ENCODE data around the gene TAF5L. TPM values are rescaled to one million over a fixed set of nuclear protein-coding genes. Genes with fewer than 3 reads are reported as not detected.

TAF5L gene
- total and polyA plus RNA-seq, 2 donors: 11.3 to 13.4 TPM

DNA sequence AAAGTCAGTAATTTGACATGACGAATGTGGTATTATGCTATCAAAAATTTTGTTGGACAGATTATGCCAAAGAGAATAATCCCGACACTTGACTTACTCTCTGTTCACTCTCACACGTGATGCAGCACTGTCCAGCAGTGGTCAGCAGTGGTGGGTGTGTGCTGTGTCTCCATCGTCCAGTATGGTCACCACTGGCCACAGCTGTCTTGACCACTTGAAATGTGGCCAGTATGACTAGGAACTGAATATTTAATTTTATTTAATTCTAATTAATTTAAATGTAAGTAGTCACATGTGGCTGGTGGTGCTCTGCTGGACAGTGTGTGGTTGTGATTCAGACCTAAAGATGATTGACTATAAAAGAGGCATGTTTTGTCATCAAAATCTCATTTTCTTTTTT lies 24.1 kb upstream of the TAF5L start:
- Histone ChIP-seq H3K4me1 (ENCODE audit: control insufficient read depth in 2 of 2, insufficient read depth in 2 of 2, low read length in 2 of 2) (no peaks in the 10 kb centered on the region), H3K27ac (ENCODE audit: low read depth in 1 of 2, low read length in 1 of 2) (no peak overlapping the region), H3K36me3 (ENCODE audit: control insufficient read depth in 2 of 2, insufficient read depth in 2 of 2, low read length in 1 of 2) (peaks cover 42 to 78% of the 10 kb centered on the region in 2 donors), H3K27me3 (ENCODE audit: control insufficient read depth in 2 of 2, insufficient read depth in 1 of 2, low read length in 1 of 2) (no peaks in the 10 kb centered on the region), H3K9me3 (ENCODE audit: control insufficient read depth in 2 of 2, insufficient read depth in 1 of 2, low read length in 1 of 2) (no peaks in the 10 kb centered on the region), H3K4me3 (ENCODE audit: low read length in 2 of 2) (no peak overlapping the region)
- 98% methylated on average over 4 of the region's 4 CpGs for WGBS
- no peak for DNase-seq (ENCODE audit: low read depth in 6 of 9, low spot score in 9 of 9)

DNA sequence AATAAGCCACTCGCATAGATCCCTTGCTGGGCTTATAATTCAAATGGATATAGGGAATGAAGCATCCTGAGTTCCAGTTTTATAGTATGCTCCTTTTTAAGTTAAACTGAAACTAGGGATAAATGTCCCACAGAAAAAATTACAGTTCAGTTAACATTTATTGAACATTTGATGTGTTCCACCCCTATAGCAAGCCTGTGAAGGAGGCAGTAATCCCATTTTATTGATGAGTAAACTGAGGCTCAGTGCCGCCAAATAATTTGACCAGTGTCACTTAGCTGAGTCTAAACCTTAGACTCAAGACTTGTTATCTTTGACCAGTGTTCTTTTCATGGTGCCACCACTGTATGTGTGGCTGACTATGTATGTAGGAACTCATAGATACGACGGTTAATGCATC lies 22.5 kb upstream of the TAF5L start:
- H3K27me3 ChIP-seq (ENCODE audit: control insufficient read depth in 2 of 2, insufficient read depth in 1 of 2, low read length in 1 of 2): no peaks in the 10 kb centered on the region
- DNase-seq (ENCODE audit: low read depth in 6 of 9, low spot score in 9 of 9): no peak
- 99% methylated on average over 4 of the region's 4 CpGs for WGBS
- H3K36me3 ChIP-seq (ENCODE audit: control insufficient read depth in 2 of 2, insufficient read depth in 2 of 2, low read length in 1 of 2): peaks cover 43 to 82% of the 10 kb centered on the region in 2 donors
- H3K27ac ChIP-seq (ENCODE audit: low read depth in 1 of 2, low read length in 1 of 2): no peak overlapping the region
- no peaks in the 10 kb centered on the region for H3K4me1 ChIP-seq (ENCODE audit: control insufficient read depth in 2 of 2, insufficient read depth in 2 of 2, low read length in 2 of 2)
- no peaks in the 10 kb centered on the region for H3K9me3 ChIP-seq (ENCODE audit: control insufficient read depth in 2 of 2, insufficient read depth in 1 of 2, low read length in 1 of 2)
- no peak overlapping the region for H3K4me3 ChIP-seq (ENCODE audit: low read length in 2 of 2)

DNA sequence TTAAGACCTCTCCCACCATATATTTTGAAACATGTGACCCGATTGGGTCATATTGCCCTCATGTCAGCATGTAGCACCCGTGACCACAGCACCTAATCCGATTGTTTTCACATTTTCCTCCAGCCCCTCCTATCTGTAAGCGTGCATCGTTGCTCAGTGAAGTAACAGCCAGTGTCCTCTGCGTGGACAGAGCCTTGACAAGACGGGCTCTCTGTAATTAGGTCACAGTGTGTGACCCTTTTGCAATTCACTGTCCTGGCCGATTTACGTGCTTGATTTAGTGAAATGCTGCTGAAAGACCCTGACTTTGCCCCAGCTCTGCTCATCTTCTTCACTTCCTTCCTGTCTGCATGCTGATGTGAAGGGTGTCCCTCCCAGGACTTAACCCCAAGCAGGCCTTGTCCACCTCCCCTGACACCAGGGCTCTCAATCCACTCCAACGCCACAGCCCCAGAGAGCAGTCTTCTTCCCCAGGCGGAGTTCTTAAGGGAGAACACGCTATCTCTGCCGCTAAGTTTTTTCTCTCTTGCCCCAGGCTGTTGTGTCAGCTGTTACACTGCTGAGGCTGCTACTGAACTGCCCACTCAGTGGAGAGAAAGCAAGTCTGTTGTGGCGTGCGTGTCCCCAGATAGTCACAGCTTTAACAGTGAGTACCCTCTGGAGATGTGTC lies 19.5 kb upstream of the TAF5L start:
- Histone ChIP-seq H3K9me3 (ENCODE audit: control insufficient read depth in 2 of 2, insufficient read depth in 1 of 2, low read length in 1 of 2) (no peaks in the 10 kb centered on the region), H3K27me3 (ENCODE audit: control insufficient read depth in 2 of 2, insufficient read depth in 1 of 2, low read length in 1 of 2) (no peaks in the 10 kb centered on the region), H3K27ac (ENCODE audit: low read depth in 1 of 2, low read length in 1 of 2) (no peak overlapping the region), H3K4me3 (ENCODE audit: low read length in 2 of 2) (no peak overlapping the region), H3K4me1 (ENCODE audit: control insufficient read depth in 2 of 2, insufficient read depth in 2 of 2, low read length in 2 of 2) (no peaks in the 10 kb centered on the region), H3K36me3 (ENCODE audit: control insufficient read depth in 2 of 2, insufficient read depth in 2 of 2, low read length in 1 of 2) (peaks cover 41 to 78% of the 10 kb centered on the region in 2 donors)
- no peak for DNase-seq (ENCODE audit: low read depth in 6 of 9, low spot score in 9 of 9)
- 97% methylated on average over 15 of the region's 15 CpGs for WGBS

DNA sequence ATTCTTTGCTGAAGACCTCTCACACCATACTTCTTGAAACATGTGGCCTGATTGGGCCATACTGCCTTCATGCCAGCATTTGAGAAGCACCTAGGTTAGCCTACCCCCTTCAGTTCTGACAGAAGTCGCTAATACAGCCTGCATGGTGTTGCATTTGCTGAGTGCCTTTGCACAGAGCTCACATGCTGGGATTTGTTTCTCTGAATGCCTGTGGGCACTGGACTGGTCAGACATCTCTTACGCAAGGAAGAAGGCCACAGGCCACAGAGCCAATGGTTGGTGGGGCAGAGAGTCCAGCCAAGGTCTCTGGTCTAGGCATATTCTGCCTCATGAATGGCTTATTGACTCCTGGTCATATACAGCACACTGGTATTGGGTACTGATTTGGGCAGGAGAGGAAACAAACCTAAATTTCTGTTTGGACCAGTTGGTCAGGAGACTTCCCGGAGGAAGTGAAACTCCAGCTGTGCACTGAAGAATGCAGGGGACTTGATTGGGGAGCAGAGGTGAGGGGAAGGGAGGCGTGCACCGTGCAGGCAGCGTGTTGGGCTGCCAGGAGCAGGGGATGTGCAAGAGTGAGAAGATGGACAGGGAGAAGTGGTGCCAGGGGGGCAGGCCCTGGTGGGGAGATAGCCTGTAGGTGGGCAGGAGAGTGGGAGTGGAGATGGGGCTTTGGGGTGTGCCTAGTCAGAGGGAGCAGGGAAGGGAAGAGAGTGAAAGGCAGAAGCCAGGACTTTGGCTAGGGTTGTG lies 18.2 kb upstream of the TAF5L start:
- no peaks in the 10 kb centered on the region for H3K27me3 ChIP-seq (ENCODE audit: control insufficient read depth in 2 of 2, insufficient read depth in 1 of 2, low read length in 1 of 2)
- WGBS: 98% methylated on average over 6 of the region's 6 CpGs
- peaks cover 48 to 73% of the 10 kb centered on the region in 2 donors for H3K36me3 ChIP-seq (ENCODE audit: control insufficient read depth in 2 of 2, insufficient read depth in 2 of 2, low read length in 1 of 2)
- H3K27ac ChIP-seq (ENCODE audit: low read depth in 1 of 2, low read length in 1 of 2): no peak overlapping the region
- no peak overlapping the region for H3K4me3 ChIP-seq (ENCODE audit: low read length in 2 of 2)
- DNase-seq (ENCODE audit: low read depth in 6 of 9, low spot score in 9 of 9): no peak
- no peaks in the 10 kb centered on the region for H3K9me3 ChIP-seq (ENCODE audit: control insufficient read depth in 2 of 2, insufficient read depth in 1 of 2, low read length in 1 of 2)
- no peaks in the 10 kb centered on the region for H3K4me1 ChIP-seq (ENCODE audit: control insufficient read depth in 2 of 2, insufficient read depth in 2 of 2, low read length in 2 of 2)

DNA sequence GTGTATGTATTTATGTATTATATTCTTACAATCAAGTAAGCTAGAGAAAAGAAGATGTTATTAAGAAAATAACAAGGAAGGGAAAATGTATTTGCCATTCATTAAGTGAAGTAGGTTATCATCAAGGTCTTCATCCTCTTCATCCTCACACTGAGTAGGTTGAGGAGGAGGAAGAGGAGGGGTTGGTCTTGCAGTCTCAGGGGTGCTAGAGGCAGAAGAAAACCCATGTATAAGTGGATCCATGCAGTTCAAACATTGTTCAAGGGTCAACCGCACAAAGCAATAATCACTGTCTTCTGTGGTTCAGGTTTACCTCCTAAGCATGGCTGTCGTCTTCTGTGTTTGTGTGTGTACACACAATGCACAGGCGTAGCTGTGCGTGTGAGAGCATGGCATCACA lies 17.0 kb upstream of the TAF5L start:
- H3K27ac ChIP-seq (ENCODE audit: low read depth in 1 of 2, low read length in 1 of 2): no peak overlapping the region
- no peak for DNase-seq (ENCODE audit: low read depth in 6 of 9, low spot score in 9 of 9)
- H3K9me3 ChIP-seq (ENCODE audit: control insufficient read depth in 2 of 2, insufficient read depth in 1 of 2, low read length in 1 of 2): no peaks in the 10 kb centered on the region
- no peaks in the 10 kb centered on the region for H3K27me3 ChIP-seq (ENCODE audit: control insufficient read depth in 2 of 2, insufficient read depth in 1 of 2, low read length in 1 of 2)
- 97% methylated on average over 4 of the region's 4 CpGs for WGBS
- no peak overlapping the region for H3K4me3 ChIP-seq (ENCODE audit: low read length in 2 of 2)
- H3K36me3 ChIP-seq (ENCODE audit: control insufficient read depth in 2 of 2, insufficient read depth in 2 of 2, low read length in 1 of 2): peaks cover 47 to 68% of the 10 kb centered on the region in 2 donors
- no peaks in the 10 kb centered on the region for H3K4me1 ChIP-seq (ENCODE audit: control insufficient read depth in 2 of 2, insufficient read depth in 2 of 2, low read length in 2 of 2)

DNA sequence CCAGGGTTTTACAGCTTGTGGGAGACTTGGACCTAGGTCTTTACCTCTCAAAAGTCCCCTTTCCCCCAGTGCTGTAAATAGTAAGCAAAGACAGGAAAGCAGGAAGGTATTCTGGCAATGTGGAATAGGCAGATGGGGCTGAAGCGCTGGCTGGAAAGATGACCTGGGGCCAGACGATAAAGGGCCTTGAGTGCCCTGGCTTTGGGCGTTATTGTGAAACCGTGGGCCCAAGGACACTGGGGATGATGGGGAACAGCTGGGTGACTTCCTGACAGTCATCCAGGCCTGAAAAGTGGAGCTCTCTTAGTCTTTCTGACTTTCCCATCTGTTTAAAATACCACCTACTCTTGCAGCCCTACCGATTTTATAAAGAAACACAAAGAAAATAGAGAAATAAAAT lies 16.5 kb upstream of the TAF5L start:
- Histone ChIP-seq H3K4me3 (ENCODE audit: low read length in 2 of 2) (no peak overlapping the region), H3K9me3 (ENCODE audit: control insufficient read depth in 2 of 2, insufficient read depth in 1 of 2, low read length in 1 of 2) (no peaks in the 10 kb centered on the region), H3K36me3 (ENCODE audit: control insufficient read depth in 2 of 2, insufficient read depth in 2 of 2, low read length in 1 of 2) (peaks cover 49 to 70% of the 10 kb centered on the region in 2 donors), H3K4me1 (ENCODE audit: control insufficient read depth in 2 of 2, insufficient read depth in 2 of 2, low read length in 2 of 2) (no peaks in the 10 kb centered on the region), H3K27me3 (ENCODE audit: control insufficient read depth in 2 of 2, insufficient read depth in 1 of 2, low read length in 1 of 2) (no peaks in the 10 kb centered on the region), H3K27ac (ENCODE audit: low read depth in 1 of 2, low read length in 1 of 2) (no peak overlapping the region)
- 98% methylated on average over 5 of the region's 5 CpGs for WGBS
- DNase-seq (ENCODE audit: low read depth in 6 of 9, low spot score in 9 of 9): no peak

DNA sequence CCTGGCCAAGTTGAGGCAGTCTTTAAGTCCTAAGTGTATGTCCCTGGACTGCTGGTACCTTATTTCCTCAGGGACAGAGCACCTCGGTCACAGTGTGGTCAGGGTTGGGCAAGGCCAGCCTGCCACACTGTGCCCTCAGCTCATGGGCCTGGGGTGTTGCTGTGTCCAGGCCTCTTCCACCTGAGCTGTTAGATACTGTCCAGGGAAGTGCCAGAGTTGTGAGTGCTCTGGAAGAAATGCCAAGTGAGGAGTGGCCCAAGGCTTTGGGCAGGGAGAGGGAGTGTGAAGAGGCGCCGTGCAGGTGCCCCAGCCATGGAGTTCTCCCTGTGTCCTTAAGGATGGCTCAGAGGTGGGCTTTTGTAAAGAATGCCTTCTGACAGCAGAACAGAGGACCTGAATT lies 15.4 kb upstream of the TAF5L start:
- 97% methylated on average over 3 of the region's 3 CpGs for WGBS
- Histone ChIP-seq H3K4me3 (ENCODE audit: low read length in 2 of 2) (no peak overlapping the region), H3K4me1 (ENCODE audit: control insufficient read depth in 2 of 2, insufficient read depth in 2 of 2, low read length in 2 of 2) (no peaks in the 10 kb centered on the region), H3K36me3 (ENCODE audit: control insufficient read depth in 2 of 2, insufficient read depth in 2 of 2, low read length in 1 of 2) (peaks cover 50 to 70% of the 10 kb centered on the region in 2 donors), H3K27me3 (ENCODE audit: control insufficient read depth in 2 of 2, insufficient read depth in 1 of 2, low read length in 1 of 2) (no peaks in the 10 kb centered on the region), H3K9me3 (ENCODE audit: control insufficient read depth in 2 of 2, insufficient read depth in 1 of 2, low read length in 1 of 2) (no peaks in the 10 kb centered on the region), H3K27ac (ENCODE audit: low read depth in 1 of 2, low read length in 1 of 2) (no peak overlapping the region)
- no peak for DNase-seq (ENCODE audit: low read depth in 6 of 9, low spot score in 9 of 9)

DNA sequence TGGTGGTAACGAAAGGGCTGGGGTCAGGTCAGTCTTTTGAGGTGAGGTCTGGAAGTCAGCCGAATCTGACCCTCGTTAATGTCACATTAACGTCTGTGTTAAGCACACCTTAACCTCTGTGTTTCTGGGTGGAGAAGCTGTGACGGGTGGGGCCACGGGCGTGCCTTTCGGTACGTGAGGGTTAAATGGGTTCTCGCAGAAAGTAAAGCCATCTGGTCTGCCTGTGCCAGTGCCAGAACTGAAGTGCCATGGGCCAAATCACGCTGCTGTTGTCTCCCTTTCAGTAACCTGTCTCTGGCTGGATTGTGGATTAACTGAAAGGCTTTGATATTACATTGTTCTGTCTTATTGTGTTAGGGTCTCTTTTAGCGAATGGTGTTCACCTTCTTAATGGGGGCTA lies 14.5 kb upstream of the TAF5L start:
- no peak overlapping the region for H3K4me3 ChIP-seq (ENCODE audit: low read length in 2 of 2)
- no peak for DNase-seq (ENCODE audit: low read depth in 6 of 9, low spot score in 9 of 9)
- no peak overlapping the region for H3K27ac ChIP-seq (ENCODE audit: low read depth in 1 of 2, low read length in 1 of 2)
- H3K4me1 ChIP-seq (ENCODE audit: control insufficient read depth in 2 of 2, insufficient read depth in 2 of 2, low read length in 2 of 2): no peaks in the 10 kb centered on the region
- peaks cover 49 to 72% of the 10 kb centered on the region in 2 donors for H3K36me3 ChIP-seq (ENCODE audit: control insufficient read depth in 2 of 2, insufficient read depth in 2 of 2, low read length in 1 of 2)
- H3K27me3 ChIP-seq (ENCODE audit: control insufficient read depth in 2 of 2, insufficient read depth in 1 of 2, low read length in 1 of 2): no peaks in the 10 kb centered on the region
- 98% methylated on average over 12 of the region's 12 CpGs for WGBS
- no peaks in the 10 kb centered on the region for H3K9me3 ChIP-seq (ENCODE audit: control insufficient read depth in 2 of 2, insufficient read depth in 1 of 2, low read length in 1 of 2)

DNA sequence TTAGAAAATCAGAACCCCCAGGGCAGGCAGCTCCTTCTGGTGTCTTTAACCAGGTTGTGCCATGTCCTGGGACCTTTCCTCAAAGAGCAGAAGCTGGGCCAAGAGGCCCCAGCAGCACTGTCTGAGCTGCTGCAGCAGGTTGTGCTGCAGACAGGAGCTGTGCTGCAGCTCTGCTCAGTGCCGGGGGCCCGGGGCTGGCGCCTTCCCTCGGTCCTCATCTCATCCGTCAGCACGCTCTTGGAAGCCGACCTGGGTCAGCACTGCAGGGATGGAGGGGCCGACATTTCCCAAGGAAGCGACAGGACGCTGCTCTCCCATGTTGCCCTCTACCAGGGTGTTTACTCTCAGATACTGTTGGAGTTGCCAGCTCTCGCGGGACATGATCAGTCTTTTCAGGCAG lies 11.8 kb upstream of the TAF5L start:
- Histone ChIP-seq H3K9me3 (ENCODE audit: control insufficient read depth in 2 of 2, insufficient read depth in 1 of 2, low read length in 1 of 2) (no peaks in the 10 kb centered on the region), H3K36me3 (ENCODE audit: control insufficient read depth in 2 of 2, insufficient read depth in 2 of 2, low read length in 1 of 2) (peaks cover 42 to 56% of the 10 kb centered on the region in 2 donors), H3K27ac (ENCODE audit: low read depth in 1 of 2, low read length in 1 of 2) (no peak overlapping the region), H3K27me3 (ENCODE audit: control insufficient read depth in 2 of 2, insufficient read depth in 1 of 2, low read length in 1 of 2) (no peaks in the 10 kb centered on the region), H3K4me1 (ENCODE audit: control insufficient read depth in 2 of 2, insufficient read depth in 2 of 2, low read length in 2 of 2) (no peaks in the 10 kb centered on the region), H3K4me3 (ENCODE audit: low read length in 2 of 2) (no peak overlapping the region)
- DNase-seq (ENCODE audit: low read depth in 6 of 9, low spot score in 9 of 9): no peak
- WGBS: 99% methylated on average over 12 of the region's 12 CpGs
